Cerebellar cortex (tissue), 1 donor: ENCODE measurements around the gene CPNE1.

Source experiments
- DNase-seq: peaks from one replicate; pipeline ENCODE4 v3.0.0-alpha.2; 2015; ENCODE audit warnings: low spot score

CPNE1 gene

GRCh38 chr20:35620818-35621559 lies 43.7 kb downstream of the CPNE1 start:
- no peak for DNase-seq

GRCh38 chr20:35619196-35620095 lies 45.3 kb downstream of the CPNE1 start:
- DNase-seq, result peak; percentile 88

- DNase-seq, result peak; percentile 48
These were observed 46.2 kb downstream of the CPNE1 start for GRCh38 chr20:35618263-35619131.

- peak; percentile 70 for DNase-seq
These were observed 47.1 kb downstream of the CPNE1 start for GRCh38 chr20:35617397-35618262.

GRCh38 chr20:35616465-35617396 lies 48.0 kb downstream of the CPNE1 start:
- peak; percentile 98 for DNase-seq

DNA sequence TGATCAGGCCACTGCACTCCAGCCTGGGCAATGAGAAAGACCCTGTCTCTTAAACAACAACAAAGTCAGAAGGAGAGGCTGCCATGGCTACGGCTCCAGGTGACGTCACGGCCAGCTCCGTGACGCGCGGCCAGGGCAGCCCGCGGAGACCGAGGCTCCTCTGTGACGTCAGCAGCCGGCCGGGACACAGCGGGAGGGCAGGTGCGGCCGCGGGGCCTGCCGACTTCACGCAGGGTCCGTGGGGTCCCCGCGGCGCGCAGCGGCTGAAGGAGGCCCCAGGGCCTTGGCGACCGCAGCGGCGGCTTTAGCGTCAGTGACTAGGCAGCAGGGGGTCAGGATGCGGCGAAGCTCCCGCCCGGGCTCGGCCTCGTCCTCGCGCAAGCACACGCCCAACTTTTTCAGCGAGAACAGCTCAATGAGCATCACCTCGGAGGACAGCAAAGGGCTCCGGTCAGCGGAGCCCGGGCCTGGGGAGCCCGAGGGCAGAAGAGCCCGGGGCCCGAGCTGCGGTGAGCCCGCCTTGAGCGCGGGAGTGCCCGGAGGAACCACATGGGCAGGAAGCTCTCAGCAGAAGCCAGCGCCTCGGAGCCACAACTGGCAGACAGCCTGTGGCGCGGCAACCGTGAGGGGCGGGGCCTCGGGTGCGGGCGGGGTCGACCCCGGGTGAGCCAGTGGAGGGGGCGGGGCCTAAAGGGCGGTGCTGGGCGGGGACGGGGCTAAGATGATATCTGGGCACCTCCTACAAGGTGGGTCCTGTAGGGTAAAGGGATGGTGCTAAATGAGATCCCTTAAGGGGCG lies 48.8 kb downstream of the CPNE1 start, which contains the start of gene SPAG4:
SPAG4 (plus strand) TSS at position 163 of the 798 bp plus-strand sequence; CDS start at position 338, 175 bp downstream.
- DNase-seq, result peak; percentile 31

DNA sequence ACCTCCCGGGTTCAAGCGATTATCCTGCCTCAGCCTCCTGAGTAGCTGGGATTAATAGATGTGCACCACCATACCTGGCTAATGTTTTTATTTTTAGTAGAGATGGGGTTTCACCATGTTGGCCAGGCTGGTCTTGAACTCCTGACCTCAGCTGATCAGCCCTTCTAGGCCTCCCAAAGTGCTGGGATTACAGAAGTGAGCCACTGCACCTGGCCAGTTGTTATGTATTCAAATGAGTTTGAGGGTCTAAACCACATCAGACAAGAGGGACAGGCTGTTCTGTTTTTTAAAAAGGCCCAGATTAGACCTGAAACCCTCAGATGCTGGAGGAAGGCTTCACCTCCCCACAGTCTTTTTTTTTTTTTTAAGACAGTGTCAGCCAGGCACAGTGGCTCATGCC lies 53.2 kb downstream of the CPNE1 start:
- no peak for DNase-seq

DNA sequence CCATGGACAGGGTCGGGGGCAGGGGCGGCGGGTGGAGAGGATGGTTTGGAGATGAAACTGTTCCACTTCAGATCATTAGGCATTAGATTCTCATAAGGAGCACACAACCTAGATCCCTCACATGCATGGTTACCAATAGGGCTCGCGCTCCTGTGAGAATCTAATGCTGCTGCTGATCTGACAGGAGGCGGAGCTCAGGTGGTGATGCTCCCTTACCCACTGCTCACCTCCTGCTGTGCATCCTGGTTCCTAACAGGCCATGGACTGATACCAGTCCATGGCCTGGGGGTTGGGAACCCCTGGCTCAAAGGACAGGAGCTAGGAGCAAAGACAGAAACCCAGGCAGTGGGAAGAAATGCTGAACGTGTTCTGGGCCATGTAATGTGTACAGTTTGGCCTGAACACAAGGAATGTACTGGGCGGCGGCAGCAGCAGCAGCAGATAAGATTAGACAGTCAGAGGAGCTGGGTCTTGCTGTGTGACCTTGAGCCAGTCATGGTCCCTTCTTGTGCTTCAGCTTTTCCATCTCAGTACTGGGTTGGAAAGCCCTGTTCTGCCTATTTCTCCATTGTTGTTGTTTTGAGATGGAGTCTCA lies 53.8 kb downstream of the CPNE1 start:
- no peak for DNase-seq

DNA sequence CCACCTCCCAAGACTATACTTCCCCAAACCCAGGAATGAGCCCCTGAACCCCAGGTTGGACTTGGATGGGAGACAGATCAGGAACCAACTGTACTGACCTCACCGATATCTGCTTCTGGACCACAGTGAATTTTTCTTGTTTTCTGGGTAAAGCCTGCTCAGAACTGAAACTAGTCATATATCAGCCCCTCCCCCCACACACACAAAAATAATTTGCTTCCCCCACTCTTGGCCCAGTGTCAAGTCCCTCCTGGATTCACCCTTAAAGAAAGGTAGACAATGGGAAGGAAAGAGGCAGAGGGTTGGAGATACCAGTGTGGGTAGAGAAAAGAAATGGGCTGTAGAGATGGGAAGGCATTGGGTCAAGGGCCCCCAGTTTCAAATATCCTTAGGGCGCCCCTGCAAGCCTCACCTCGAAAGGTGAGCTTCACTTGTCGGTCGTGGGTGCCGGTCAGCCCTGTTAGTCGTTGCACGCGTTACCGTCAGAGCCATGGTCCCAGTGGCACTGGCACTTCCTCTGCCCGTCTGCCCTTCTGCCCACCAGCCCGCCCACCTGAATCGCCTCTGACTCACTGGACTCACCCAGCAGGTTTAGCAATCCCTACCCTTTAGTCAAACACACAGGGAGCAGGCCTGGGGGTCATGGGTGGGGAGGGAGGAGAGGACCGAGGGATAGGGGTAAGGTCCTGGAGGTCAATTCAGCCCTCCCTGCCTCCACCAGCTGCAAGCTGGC lies 57.5 kb downstream of the CPNE1 start:
- DNase-seq, result no peak

DNA sequence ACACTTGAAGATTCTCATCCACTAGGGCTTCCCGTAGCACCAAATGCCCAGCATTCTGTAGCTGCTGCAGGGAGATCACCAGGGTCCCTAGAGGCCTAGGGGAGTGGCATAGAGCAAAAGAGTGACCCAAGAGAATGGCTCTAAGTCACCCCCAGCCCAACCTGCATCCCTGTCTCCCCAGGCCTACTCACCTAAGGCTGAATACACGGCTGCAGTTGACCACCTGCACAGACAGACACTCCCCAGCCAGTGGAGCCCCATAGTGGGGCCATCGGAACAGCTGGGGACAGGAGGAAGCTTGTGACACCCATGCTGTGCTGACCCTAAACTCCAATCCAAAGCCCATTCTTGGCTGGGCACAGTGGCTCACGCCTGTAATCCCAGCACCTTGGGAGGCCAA lies 58.6 kb downstream of the CPNE1 start:
- DNase-seq, result no peak

DNA sequence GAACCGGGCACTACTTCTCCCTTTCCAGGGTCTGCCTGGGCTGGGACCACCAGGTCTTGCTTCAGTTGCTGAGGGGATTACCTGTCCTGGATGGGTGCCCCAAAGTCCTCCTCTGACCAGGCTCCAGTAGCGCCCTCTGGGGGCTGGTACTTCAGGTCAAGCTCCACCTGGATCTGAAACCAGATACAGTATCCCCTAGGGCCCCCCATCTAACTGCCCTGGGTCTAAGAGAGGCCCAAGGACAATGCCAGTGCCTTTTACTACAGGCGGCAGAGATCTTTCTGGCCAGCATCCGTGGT lies 60.3 kb downstream of the CPNE1 start:
- peak; percentile 27 for DNase-seq

- DNase-seq, result no peak
These were observed 60.8 kb downstream of the CPNE1 start for GRCh38 chr20:35603695-35604448.

GRCh38 chr20:35602851-35603495 lies 61.7 kb downstream of the CPNE1 start:
- no peak for DNase-seq

- DNase-seq, result no peak
These were observed 62.7 kb downstream of the CPNE1 start for GRCh38 chr20:35601990-35602389.

- DNase-seq, result peak; percentile 29
These were observed 63.4 kb downstream of the CPNE1 start for GRCh38 chr20:35600993-35601973.
